SK-N-SH treated with all-trans-retinoic acid at 6 μM for 48 hours (cell line): ENCODE data around the gene ESYT2.

Source experiments
- ATAC-seq: fragments of 200-7000 bp; cut with Tn5 transposase; 3 replicates; pipeline ENCODE4 v1.9.1; 2020; ENCODE audit warnings: mild to moderate bottlenecking, moderate library complexity
- ARNTL ChIP-seq: fragments of 450-650 bp; formaldehyde crosslinking; IDR thresholded peaks from 2 replicates; pipeline ENCODE4 v1.5.0; 2020; ENCODE audit warnings: low read depth, mild to moderate bottlenecking, moderate library complexity, borderline replicate concordance
- CSDC2 ChIP-seq: fragments of 250-450 bp; sonication (Bioruptor Pico); IDR thresholded peaks from 2 replicates; pipeline ENCODE4 v1.5.0; 2020; ENCODE audit warnings: mild to moderate bottlenecking, moderate library complexity
- ESRRG ChIP-seq: fragments of 250-450 bp; sonication (Bioruptor Pico); IDR thresholded peaks from 2 replicates; pipeline ENCODE4 v1.6.1; 2021; ENCODE audit warnings: mild to moderate bottlenecking
- GLIS3 ChIP-seq: fragments of 250-450 bp; sonication (Bioruptor Pico); IDR thresholded peaks from 2 replicates; pipeline ENCODE4 v1.5.0; 2020; ENCODE audit warnings: mild to moderate bottlenecking, moderate library complexity
- ISL1 ChIP-seq: fragments of 250-450 bp; sonication (Bioruptor Pico); IDR thresholded peaks from 2 replicates; pipeline ENCODE4 v2.1.2; 2022; ENCODE audit warnings: mild to moderate bottlenecking, moderate library complexity
- OSR1 ChIP-seq: fragments of 250-450 bp; sonication (Bioruptor Pico); IDR thresholded peaks from 2 replicates; pipeline ENCODE4 v1.8.0; 2022; ENCODE audit warnings: moderate library complexity, mild to moderate bottlenecking, inconsistent platforms
- PPARA ChIP-seq: fragments of 250-450 bp; sonication (Bioruptor Pico); IDR thresholded peaks from 2 replicates; pipeline ENCODE4 v1.5.0; 2020; ENCODE audit warnings: mild to moderate bottlenecking, borderline replicate concordance
- SNAI2 ChIP-seq: fragments of 250-450 bp; sonication (Bioruptor Pico); IDR thresholded peaks from 2 replicates; pipeline ENCODE4 v1.5.0; 2020; ENCODE audit warnings: mild to moderate bottlenecking, moderate library complexity
- TCF4 ChIP-seq: fragments of 250-450 bp; sonication (Bioruptor Pico); IDR thresholded peaks from 2 replicates; pipeline ENCODE4 v1.8.0; 2021; ENCODE audit warnings: mild to moderate bottlenecking, moderate library complexity, borderline replicate concordance
- ZC3H10 ChIP-seq: fragments of 250-450 bp; sonication (Bioruptor Pico); IDR thresholded peaks from 2 replicates; pipeline ENCODE4 v1.5.1; 2021; ENCODE audit warnings: mild to moderate bottlenecking, moderate library complexity
- ZFP3 ChIP-seq: fragments of 250-450 bp; sonication (Bioruptor Pico); IDR thresholded peaks from 2 replicates; pipeline ENCODE4 v1.5.0; 2020; ENCODE audit warnings: mild to moderate bottlenecking, moderate library complexity
- ZFP30 ChIP-seq: fragments of 450-650 bp; formaldehyde crosslinking; IDR thresholded peaks from 2 replicates; pipeline ENCODE4 v1.5.0; 2022; ENCODE audit warnings: mild to moderate bottlenecking, moderate library complexity
- ZNF565 ChIP-seq: fragments of 450-650 bp; formaldehyde crosslinking; conservative IDR thresholded peaks from 2 replicates; pipeline ENCODE4 v1.5.0; 2020; ENCODE audit warnings: low read depth, mild to moderate bottlenecking, moderate library complexity
- ZNF70 ChIP-seq: fragments of 450-650 bp; formaldehyde crosslinking; IDR thresholded peaks from 2 replicates; pipeline ENCODE4 v1.5.0; 2020; ENCODE audit warnings: mild to moderate bottlenecking, moderate library complexity
- ZNF8 ChIP-seq: fragments of 450-650 bp; formaldehyde crosslinking; IDR thresholded peaks from 2 replicates; pipeline ENCODE4 v1.5.0; 2020; ENCODE audit warnings: mild to moderate bottlenecking, moderate library complexity
- TF ChIP-seq, protein P1 (sequence below): fragments of 250-450 bp; sonication (Bioruptor Pico); IDR thresholded peaks from 2 replicates; pipeline ENCODE4 v1.8.0; 2021; ENCODE audit warnings: low read depth, mild to moderate bottlenecking, moderate library complexity, borderline replicate concordance
- TF ChIP-seq, protein P2 (sequence below): fragments of 250-450 bp; sonication (Bioruptor Pico); IDR thresholded peaks from 2 replicates; pipeline ENCODE4 v1.5.1; 2021; ENCODE audit warnings: mild to moderate bottlenecking, moderate library complexity
- TF ChIP-seq, protein P3 (sequence below): fragments of 250-450 bp; sonication (Bioruptor Pico); IDR thresholded peaks from 2 replicates; pipeline ENCODE4 v1.5.1; 2020; ENCODE audit warnings: low read depth, mild to moderate bottlenecking, moderate library complexity
- TF ChIP-seq, protein P4 (sequence below): fragments of 250-450 bp; sonication (Bioruptor Pico); IDR thresholded peaks from 2 replicates; pipeline ENCODE4 v1.5.0; 2020; ENCODE audit warnings: mild to moderate bottlenecking, moderate library complexity
- TF ChIP-seq, protein P5 (sequence below): fragments of 250-450 bp; sonication (Bioruptor Pico); IDR thresholded peaks from 2 replicates; pipeline ENCODE4 v1.8.0; 2020; ENCODE audit warnings: mild to moderate bottlenecking, moderate library complexity, borderline replicate concordance

Gene ESYT2

DNA sequence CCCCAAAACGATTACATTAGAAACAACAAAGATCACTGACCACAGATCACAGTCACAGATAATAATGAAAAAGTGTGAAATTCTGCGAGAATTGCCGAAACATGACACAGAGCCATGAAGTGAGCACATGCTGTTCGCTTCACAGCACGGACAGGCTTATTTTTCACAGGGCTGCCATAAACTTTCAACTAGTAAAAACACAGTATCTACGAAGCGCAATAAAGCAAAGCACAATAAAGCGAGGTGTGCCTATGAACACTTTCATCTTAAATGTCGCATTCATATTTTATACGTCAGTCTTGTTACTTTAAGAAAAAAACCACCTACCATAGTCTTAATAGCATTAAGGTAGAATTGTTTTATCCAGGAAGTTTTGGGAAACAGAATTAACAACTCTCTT lies 51.5 kb downstream of the ESYT2 start (continued):
- TF ChIP-seq ESRRG (CRISPR knock-in tag): no peak
- TF ChIP-seq ZNF70: no peak
- TF ChIP-seq ZC3H10 (CRISPR knock-in tag): no peak
- no peak for TF ChIP-seq ZNF8 (CRISPR knock-in tag)
- TF ChIP-seq, protein P1, sequence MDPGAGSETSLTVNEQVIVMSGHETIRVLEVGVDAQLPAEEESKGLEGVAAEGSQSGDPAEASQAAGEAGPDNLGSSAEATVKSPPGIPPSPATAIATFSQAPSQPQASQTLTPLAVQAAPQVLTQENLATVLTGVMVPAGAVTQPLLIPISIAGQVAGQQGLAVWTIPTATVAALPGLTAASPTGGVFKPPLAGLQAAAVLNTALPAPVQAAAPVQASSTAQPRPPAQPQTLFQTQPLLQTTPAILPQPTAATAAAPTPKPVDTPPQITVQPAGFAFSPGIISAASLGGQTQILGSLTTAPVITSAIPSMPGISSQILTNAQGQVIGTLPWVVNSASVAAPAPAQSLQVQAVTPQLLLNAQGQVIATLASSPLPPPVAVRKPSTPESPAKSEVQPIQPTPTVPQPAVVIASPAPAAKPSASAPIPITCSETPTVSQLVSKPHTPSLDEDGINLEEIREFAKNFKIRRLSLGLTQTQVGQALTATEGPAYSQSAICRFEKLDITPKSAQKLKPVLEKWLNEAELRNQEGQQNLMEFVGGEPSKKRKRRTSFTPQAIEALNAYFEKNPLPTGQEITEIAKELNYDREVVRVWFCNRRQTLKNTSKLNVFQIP (CRISPR knock-in tag): no peak
- TF ChIP-seq, protein P2, sequence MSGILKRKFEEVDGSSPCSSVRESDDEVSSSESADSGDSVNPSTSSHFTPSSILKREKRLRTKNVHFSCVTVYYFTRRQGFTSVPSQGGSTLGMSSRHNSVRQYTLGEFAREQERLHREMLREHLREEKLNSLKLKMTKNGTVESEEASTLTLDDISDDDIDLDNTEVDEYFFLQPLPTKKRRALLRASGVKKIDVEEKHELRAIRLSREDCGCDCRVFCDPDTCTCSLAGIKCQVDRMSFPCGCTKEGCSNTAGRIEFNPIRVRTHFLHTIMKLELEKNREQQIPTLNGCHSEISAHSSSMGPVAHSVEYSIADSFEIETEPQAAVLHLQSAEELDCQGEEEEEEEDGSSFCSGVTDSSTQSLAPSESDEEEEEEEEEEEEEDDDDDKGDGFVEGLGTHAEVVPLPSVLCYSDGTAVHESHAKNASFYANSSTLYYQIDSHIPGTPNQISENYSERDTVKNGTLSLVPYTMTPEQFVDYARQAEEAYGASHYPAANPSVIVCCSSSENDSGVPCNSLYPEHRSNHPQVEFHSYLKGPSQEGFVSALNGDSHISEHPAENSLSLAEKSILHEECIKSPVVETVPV (CRISPR knock-in tag): no peak
- TF ChIP-seq CSDC2 (CRISPR knock-in tag): no peak
- TF ChIP-seq, protein P3, sequence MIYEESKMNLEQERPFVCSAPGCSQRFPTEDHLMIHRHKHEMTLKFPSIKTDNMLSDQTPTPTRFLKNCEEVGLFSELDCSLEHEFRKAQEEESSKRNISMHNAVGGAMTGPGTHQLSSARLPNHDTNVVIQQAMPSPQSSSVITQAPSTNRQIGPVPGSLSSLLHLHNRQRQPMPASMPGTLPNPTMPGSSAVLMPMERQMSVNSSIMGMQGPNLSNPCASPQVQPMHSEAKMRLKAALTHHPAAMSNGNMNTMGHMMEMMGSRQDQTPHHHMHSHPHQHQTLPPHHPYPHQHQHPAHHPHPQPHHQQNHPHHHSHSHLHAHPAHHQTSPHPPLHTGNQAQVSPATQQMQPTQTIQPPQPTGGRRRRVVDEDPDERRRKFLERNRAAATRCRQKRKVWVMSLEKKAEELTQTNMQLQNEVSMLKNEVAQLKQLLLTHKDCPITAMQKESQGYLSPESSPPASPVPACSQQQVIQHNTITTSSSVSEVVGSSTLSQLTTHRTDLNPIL: no peak

DNA sequence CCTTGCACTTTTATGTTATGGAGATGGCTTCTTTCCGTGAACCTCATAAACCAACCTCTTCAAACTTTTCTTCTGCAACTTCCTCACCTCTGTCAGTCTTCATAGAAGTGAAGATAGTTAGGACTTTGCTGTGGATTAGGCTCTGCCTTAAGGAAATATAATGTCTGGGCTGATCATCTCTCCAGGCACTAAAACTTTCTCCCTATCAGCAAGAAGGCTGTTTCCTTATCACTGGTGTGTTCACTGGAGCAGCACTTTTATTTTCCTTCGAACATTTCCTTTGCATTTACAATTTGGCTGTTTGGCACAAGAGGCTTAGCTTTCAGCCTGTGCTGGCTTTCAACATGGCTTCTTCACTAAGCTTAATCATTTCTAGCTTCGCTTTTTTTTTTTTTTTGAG lies 52.8 kb downstream of the ESYT2 start:
- no peak for TF ChIP-seq GLIS3
- TF ChIP-seq PPARA (CRISPR knock-in tag): no peak
- no peak for TF ChIP-seq ARNTL
- TF ChIP-seq CSDC2 (CRISPR knock-in tag): no peak
- no peak for TF ChIP-seq ESRRG (CRISPR knock-in tag)
- no peak for TF ChIP-seq ISL1 (CRISPR knock-in tag)
- no peak for TF ChIP-seq ZFP3 (CRISPR knock-in tag)
- no peak for ATAC-seq

DNA sequence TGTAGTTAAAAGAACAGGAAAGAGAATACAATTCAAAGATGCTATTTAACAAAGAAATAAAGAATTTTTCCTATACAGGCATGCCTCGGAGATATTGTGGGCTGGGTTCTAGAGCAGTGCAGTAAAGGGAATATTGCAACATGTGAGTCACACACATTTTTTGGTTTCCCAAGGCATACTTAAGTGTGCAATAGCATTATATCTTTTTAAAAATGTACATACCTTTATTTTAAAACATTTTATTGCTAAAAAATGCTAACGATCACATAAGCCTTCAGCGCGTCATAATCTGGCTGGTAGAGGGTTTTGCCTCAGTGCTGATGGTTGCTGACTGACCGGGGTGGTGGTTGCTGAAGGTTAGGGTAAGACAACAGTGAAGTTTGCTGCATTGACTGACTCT lies 54.4 kb downstream of the ESYT2 start:
- ATAC-seq: no peak
- TF ChIP-seq ZFP3 (CRISPR knock-in tag) (no peak), ZNF70 (no peak), OSR1 (no peak), ARNTL (no peak), ZFP30 (CRISPR knock-in tag) (no peak), ZNF8 (CRISPR knock-in tag) (no peak), ESRRG (CRISPR knock-in tag) (no peak), ZC3H10 (CRISPR knock-in tag) (no peak), TCF4 (CRISPR knock-in tag) (no peak), CSDC2 (CRISPR knock-in tag) (no peak), ZNF565 (CRISPR knock-in tag) (no peak), GLIS3 (no peak), SNAI2 (CRISPR knock-in tag) (no peak)
- TF ChIP-seq, protein P4, sequence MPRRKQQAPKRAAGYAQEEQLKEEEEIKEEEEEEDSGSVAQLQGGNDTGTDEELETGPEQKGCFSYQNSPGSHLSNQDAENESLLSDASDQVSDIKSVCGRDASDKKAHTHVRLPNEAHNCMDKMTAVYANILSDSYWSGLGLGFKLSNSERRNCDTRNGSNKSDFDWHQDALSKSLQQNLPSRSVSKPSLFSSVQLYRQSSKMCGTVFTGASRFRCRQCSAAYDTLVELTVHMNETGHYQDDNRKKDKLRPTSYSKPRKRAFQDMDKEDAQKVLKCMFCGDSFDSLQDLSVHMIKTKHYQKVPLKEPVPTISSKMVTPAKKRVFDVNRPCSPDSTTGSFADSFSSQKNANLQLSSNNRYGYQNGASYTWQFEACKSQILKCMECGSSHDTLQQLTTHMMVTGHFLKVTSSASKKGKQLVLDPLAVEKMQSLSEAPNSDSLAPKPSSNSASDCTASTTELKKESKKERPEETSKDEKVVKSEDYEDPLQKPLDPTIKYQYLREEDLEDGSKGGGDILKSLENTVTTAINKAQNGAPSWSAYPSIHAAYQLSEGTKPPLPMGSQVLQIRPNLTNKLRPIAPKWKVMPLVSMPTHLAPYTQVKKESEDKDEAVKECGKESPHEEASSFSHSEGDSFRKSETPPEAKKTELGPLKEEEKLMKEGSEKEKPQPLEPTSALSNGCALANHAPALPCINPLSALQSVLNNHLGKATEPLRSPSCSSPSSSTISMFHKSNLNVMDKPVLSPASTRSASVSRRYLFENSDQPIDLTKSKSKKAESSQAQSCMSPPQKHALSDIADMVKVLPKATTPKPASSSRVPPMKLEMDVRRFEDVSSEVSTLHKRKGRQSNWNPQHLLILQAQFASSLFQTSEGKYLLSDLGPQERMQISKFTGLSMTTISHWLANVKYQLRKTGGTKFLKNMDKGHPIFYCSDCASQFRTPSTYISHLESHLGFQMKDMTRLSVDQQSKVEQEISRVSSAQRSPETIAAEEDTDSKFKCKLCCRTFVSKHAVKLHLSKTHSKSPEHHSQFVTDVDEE (CRISPR knock-in tag): no peak
- TF ChIP-seq, protein P5, sequence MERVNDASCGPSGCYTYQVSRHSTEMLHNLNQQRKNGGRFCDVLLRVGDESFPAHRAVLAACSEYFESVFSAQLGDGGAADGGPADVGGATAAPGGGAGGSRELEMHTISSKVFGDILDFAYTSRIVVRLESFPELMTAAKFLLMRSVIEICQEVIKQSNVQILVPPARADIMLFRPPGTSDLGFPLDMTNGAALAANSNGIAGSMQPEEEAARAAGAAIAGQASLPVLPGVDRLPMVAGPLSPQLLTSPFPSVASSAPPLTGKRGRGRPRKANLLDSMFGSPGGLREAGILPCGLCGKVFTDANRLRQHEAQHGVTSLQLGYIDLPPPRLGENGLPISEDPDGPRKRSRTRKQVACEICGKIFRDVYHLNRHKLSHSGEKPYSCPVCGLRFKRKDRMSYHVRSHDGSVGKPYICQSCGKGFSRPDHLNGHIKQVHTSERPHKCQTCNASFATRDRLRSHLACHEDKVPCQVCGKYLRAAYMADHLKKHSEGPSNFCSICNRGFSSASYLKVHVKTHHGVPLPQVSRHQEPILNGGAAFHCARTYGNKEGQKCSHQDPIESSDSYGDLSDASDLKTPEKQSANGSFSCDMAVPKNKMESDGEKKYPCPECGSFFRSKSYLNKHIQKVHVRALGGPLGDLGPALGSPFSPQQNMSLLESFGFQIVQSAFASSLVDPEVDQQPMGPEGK (CRISPR knock-in tag): no peak
- TF ChIP-seq, protein P2 (CRISPR knock-in tag): no peak
- TF ChIP-seq, protein P3: no peak
